ENCODE measurements around the gene GOLGA8N. TPM values are rescaled to one million over a fixed set of nuclear protein-coding genes. Genes with fewer than 3 reads are reported as not detected.
A peak's percentile ranks its signal among the peaks of the same experiment; 100 is the strongest.
"Not testable (repeated sequence)": the region's sequence is repeated elsewhere in the genome, so short reads cannot be mapped to it uniquely, and the experiment has no call there.

GOLGA8N gene
- total and polyA plus RNA-seq, 9 donors: 9.2 to 31.8 (median 16.6) TPM

DNA sequence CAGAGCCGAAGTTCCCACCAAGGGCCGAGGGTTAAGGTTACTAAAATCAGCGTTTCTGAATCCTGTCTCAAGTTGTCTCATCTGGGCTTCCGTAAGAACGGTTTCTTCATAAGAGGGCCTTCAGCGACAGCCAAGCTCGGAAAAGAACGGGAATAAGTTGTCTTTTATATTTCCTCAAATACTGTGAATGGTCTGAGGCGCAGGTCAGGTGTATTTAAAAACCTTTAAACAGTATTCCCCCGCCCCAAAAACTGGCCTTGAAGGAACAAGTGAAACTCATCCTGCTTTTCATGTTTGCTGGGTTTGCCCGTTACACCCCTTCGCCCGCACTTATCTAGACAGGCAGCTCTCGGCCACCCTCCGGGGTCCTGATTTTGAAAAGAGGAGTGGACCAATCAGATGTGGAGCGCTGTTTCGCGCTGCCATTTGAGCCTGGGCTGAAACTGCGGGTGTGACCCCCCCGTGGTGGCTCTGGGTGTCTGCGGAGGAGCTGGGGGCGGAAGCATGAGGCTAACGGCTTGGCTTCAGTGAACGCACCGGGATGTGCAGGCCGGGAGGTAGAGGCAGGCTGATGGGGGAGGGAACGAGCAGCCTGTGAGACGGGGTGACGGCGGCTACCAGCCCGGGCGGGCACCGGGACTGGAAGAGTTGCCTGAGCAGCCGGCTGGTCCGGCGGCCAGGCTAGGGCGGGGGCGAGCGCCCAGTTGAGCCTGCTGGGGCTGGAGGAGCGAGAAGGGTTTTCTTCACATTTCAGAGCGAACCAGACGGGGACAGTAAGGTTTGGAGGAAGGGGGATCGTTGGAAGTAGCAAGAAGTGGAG, 22.0 kb downstream of the GOLGA8N start, which contains the start of gene ARHGAP11A:
TSS of gene ARHGAP11A (plus strand) at position 454 of the 820 bp plus-strand sequence. CDS start 708 bp downstream, outside the sequence.
- Histone ChIP-seq H3K4me3 (ENCODE audit: low read length) (peak within 1 kb of the TSS; percentile 56), H3K27ac (ENCODE audit: low read length) (peak within 1 kb of the TSS; percentile 84)
- peak; percentile 97 for DNase-seq
- not testable (repeated sequence) for H3K4me1 ChIP-seq (ENCODE audit: control insufficient read depth, insufficient read depth, low read length); H3K27me3 ChIP-seq (ENCODE audit: control insufficient read depth, insufficient read depth, low read length); H3K36me3 ChIP-seq (ENCODE audit: control insufficient read depth, insufficient read depth, low read length); H3K9me3 ChIP-seq (replicated peaks; ENCODE audit: control insufficient read depth, low read depth, low read length)
- 0% methylated on average over 9 of the region's 43 CpGs for WGBS (ENCODE audit: insufficient coverage)

GRCh38 chr15:32615871-32616426, 22.7 kb downstream of the GOLGA8N start:
- not testable (repeated sequence) for H3K9me3 ChIP-seq (replicated peaks; ENCODE audit: control insufficient read depth, low read depth, low read length); H3K27me3 ChIP-seq (ENCODE audit: control insufficient read depth, insufficient read depth, low read length); H3K27ac ChIP-seq (ENCODE audit: low read length); H3K36me3 ChIP-seq (ENCODE audit: control insufficient read depth, insufficient read depth, low read length); H3K4me1 ChIP-seq (ENCODE audit: control insufficient read depth, insufficient read depth, low read length)
- peak overlapping the region; percentile 56 for H3K4me3 ChIP-seq (ENCODE audit: low read length)
- peak; percentile 17 for DNase-seq
- 0% methylated on average over 2 of the region's 24 CpGs for WGBS (ENCODE audit: insufficient coverage)

DNA sequence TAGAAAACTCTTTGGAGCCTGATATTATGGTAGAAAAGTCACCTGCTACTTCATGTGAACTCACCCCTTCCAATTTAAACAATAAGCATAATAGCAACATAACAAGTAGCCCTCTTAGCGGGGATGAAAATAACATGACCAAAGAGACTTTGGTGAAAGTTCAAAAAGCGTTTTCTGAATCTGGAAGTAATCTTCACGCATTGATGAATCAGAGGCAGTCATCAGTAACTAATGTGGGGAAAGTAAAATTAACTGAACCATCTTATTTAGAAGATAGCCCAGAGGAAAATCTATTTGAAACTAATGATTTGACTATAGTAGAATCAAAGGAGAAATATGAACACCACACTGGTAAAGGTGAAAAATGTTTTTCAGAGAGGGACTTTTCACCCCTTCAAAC, 43.2 kb downstream of the GOLGA8N start:
- Histone ChIP-seq H3K27me3 (ENCODE audit: control insufficient read depth, insufficient read depth, low read length) (no peaks in the 10 kb centered on the region), H3K36me3 (ENCODE audit: control insufficient read depth, insufficient read depth, low read length) (peaks cover 18% of the 10 kb centered on the region), H3K9me3 (replicated peaks; ENCODE audit: control insufficient read depth, low read depth, low read length) (no peaks in the 10 kb centered on the region), H3K27ac (ENCODE audit: low read length) (no peak overlapping the region), H3K4me3 (ENCODE audit: low read length) (no peak overlapping the region), H3K4me1 (ENCODE audit: control insufficient read depth, insufficient read depth, low read length) (peaks cover under 1% of the 10 kb centered on the region)
- DNase-seq: no peak
- no CpG with 5 or more reads among the region's 3 CpGs for WGBS (ENCODE audit: insufficient coverage)

DNA sequence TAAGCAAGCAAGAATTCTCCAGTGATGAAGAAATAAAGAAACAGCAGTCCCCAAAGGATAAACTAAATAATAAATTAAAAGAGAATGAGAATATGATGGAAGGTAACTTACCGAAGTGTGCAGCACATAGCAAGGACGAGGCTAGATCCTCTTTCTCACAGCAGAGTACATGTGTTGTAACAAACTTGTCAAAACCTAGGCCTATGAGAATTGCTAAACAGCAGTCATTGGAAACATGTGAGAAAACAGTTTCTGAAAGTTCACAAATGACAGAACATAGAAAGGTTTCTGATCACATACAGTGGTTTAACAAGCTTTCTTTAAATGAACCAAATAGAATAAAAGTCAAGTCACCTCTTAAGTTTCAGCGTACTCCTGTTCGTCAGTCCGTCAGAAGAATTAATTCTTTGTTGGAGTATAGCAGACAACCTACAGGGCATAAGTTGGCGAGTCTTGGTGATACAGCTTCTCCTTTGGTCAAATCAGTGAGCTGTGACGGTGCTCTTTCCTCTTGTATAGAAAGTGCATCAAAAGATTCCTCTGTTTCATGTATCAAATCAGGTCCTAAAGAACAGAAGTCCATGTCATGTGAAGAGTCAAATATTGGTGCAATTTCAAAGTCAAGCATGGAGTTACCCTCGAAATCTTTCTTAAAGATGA, 43.8 kb downstream of the GOLGA8N start:
- Histone ChIP-seq H3K36me3 (ENCODE audit: control insufficient read depth, insufficient read depth, low read length) (peaks cover 18% of the 10 kb centered on the region), H3K27ac (ENCODE audit: low read length) (no peak overlapping the region), H3K9me3 (replicated peaks; ENCODE audit: control insufficient read depth, low read depth, low read length) (no peaks in the 10 kb centered on the region), H3K4me1 (ENCODE audit: control insufficient read depth, insufficient read depth, low read length) (peaks cover 3% of the 10 kb centered on the region), H3K27me3 (ENCODE audit: control insufficient read depth, insufficient read depth, low read length) (no peaks in the 10 kb centered on the region), H3K4me3 (ENCODE audit: low read length) (no peak overlapping the region)
- no peak for DNase-seq
- WGBS (ENCODE audit: insufficient coverage): no CpG with 5 or more reads among the region's 8 CpGs

DNA sequence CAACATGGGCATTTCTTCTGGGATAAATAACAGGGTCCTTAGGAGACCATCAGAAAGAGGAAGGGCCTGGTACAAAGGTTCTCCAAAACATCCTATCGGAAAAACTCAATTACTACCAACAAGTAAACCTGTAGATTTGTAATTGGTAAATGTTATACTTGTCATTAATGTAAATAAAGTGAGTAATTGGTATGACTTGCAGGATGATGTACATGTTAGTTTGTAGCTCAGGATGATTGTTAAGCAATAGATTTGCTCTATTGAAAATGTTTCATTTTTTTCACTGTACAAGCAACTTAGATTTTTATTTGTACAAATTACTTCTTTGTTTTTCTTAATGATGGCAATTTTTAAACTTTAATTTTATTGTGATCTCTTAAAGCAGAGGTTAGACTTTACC, 44.4 kb downstream of the GOLGA8N start:
- Histone ChIP-seq H3K4me1 (ENCODE audit: control insufficient read depth, insufficient read depth, low read length) (peaks cover 3% of the 10 kb centered on the region), H3K36me3 (ENCODE audit: control insufficient read depth, insufficient read depth, low read length) (peaks cover 18% of the 10 kb centered on the region), H3K4me3 (ENCODE audit: low read length) (no peak overlapping the region), H3K27me3 (ENCODE audit: control insufficient read depth, insufficient read depth, low read length) (no peaks in the 10 kb centered on the region), H3K27ac (ENCODE audit: low read length) (no peak overlapping the region), H3K9me3 (replicated peaks; ENCODE audit: control insufficient read depth, low read depth, low read length) (no peaks in the 10 kb centered on the region)
- DNase-seq: no peak
- no CpG with 5 or more reads among the region's 1 CpG for WGBS (ENCODE audit: insufficient coverage)

DNA sequence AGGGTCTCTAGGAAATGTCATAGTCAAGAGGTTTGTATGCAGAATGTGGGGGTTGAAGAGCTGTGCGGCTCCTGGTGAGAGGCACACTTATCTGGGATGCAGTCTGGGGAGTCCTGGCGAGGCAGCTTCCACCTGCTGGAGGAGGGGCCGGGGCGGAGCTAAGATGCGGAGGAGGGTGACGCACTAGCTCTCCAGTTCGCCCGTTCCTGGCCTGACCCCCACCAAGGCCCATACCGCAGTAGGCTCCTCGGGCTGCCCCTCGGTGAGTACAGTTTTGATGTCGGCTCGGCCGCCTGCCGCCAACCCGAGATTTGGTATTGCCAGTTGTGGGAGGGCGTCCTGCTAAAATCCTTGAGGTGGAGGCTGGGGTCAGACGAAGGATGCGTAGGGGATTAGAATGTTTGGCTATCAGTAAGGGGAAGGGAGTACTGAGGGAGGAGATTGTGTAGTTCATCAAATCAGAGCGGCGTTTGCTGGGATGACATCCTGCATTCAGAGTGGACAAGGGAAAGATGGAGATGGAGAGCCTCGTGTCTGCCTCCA, 48.3 kb downstream of the GOLGA8N start, which contains the start of gene SCG5:
TSS of gene SCG5 (plus strand) at position 194 of the 543 bp plus-strand sequence. CDS start 1,883 bp downstream, outside the sequence.
- 9% methylated on average over 19 of the region's 22 CpGs for WGBS (ENCODE audit: insufficient coverage)
- Histone ChIP-seq H3K27ac (ENCODE audit: low read length) (peak within 1 kb of the TSS; percentile 52), H3K4me1 (ENCODE audit: control insufficient read depth, insufficient read depth, low read length) (peaks cover 3% of the 10 kb centered on the region), H3K36me3 (ENCODE audit: control insufficient read depth, insufficient read depth, low read length) (peaks cover 8% of the 10 kb centered on the region), H3K4me3 (ENCODE audit: low read length) (peak within 1 kb of the TSS; percentile 40), H3K9me3 (replicated peaks; ENCODE audit: control insufficient read depth, low read depth, low read length) (no peaks in the 10 kb centered on the region), H3K27me3 (ENCODE audit: control insufficient read depth, insufficient read depth, low read length) (no peaks in the 10 kb centered on the region)
- DNase-seq: peak; percentile 88

GRCh38 chr15:32642667-32643435, 49.6 kb downstream of the GOLGA8N start:
- no peaks in the 10 kb centered on the region for H3K9me3 ChIP-seq (replicated peaks; ENCODE audit: control insufficient read depth, low read depth, low read length)
- H3K4me1 ChIP-seq (ENCODE audit: control insufficient read depth, insufficient read depth, low read length): peaks cover 3% of the 10 kb centered on the region
- H3K36me3 ChIP-seq (ENCODE audit: control insufficient read depth, insufficient read depth, low read length): no peaks in the 10 kb centered on the region
- DNase-seq: no peak
- H3K4me3 ChIP-seq (ENCODE audit: low read length): no peak overlapping the region
- H3K27ac ChIP-seq (ENCODE audit: low read length): no peak overlapping the region
- 66% methylated on average over 4 of the region's 5 CpGs for WGBS (ENCODE audit: insufficient coverage)
- H3K27me3 ChIP-seq (ENCODE audit: control insufficient read depth, insufficient read depth, low read length): no peaks in the 10 kb centered on the region

GRCh38 chr15:32643907-32644445, 50.7 kb downstream of the GOLGA8N start:
- no CpG with 5 or more reads among the region's 1 CpG for WGBS (ENCODE audit: insufficient coverage)
- Histone ChIP-seq H3K9me3 (replicated peaks; ENCODE audit: control insufficient read depth, low read depth, low read length) (no peaks in the 10 kb centered on the region), H3K4me3 (ENCODE audit: low read length) (no peak overlapping the region), H3K27me3 (ENCODE audit: control insufficient read depth, insufficient read depth, low read length) (no peaks in the 10 kb centered on the region), H3K36me3 (ENCODE audit: control insufficient read depth, insufficient read depth, low read length) (no peaks in the 10 kb centered on the region), H3K27ac (ENCODE audit: low read length) (no peak overlapping the region), H3K4me1 (ENCODE audit: control insufficient read depth, insufficient read depth, low read length) (peaks cover 3% of the 10 kb centered on the region)
- DNase-seq: no peak

- no peaks in the 10 kb centered on the region for H3K27me3 ChIP-seq (ENCODE audit: control insufficient read depth, insufficient read depth, low read length)
- H3K36me3 ChIP-seq (ENCODE audit: control insufficient read depth, insufficient read depth, low read length): no peaks in the 10 kb centered on the region
- H3K4me3 ChIP-seq (ENCODE audit: low read length): no peak overlapping the region
- H3K4me1 ChIP-seq (ENCODE audit: control insufficient read depth, insufficient read depth, low read length): peaks cover 3% of the 10 kb centered on the region
- no peak for DNase-seq
- no peak overlapping the region for H3K27ac ChIP-seq (ENCODE audit: low read length)
- 32% methylated on average over 3 of the region's 5 CpGs for WGBS (ENCODE audit: insufficient coverage)
- H3K9me3 ChIP-seq (replicated peaks; ENCODE audit: control insufficient read depth, low read depth, low read length): no peaks in the 10 kb centered on the region
These were observed 53.0 kb downstream of the GOLGA8N start for GRCh38 chr15:32646291-32646690.

Measured in muscle of leg (tissue), 11 donors.